Activated gamma-delta T cell treated with anti-CD3 and anti-CD28 coated beads, Interleukin-2, amount 50 U/mL, for 16 hours (primary cell): ENCODE data around the gene NCKAP5.

Source experiments
- DNase-seq: peaks from one replicate; pipeline ENCODE4 v3.0.0-alpha.2; 2020; ENCODE audit warnings: low read depth

The NCKAP5 gene

DNA sequence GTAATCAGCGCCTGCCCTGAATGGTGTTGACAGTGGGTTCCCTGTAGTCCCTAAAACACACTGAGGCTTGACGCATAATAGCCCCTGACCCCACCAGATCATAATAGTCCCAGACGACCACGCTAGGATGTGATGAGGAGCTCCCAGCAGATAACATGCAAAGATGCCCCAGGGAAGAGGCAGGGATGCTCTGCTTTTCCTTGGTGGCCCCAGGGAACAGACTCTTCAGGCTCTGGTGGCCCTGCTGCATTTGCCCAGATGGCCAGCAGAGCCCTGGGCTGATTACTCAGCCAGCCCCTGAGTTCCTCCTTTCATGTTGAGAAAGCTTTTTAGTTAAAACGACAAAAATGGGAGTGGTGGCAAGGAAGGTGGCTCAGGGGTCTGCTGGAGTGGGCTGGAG, 5.9 kb upstream of the NCKAP5 start:
- no peak for DNase-seq

DNA sequence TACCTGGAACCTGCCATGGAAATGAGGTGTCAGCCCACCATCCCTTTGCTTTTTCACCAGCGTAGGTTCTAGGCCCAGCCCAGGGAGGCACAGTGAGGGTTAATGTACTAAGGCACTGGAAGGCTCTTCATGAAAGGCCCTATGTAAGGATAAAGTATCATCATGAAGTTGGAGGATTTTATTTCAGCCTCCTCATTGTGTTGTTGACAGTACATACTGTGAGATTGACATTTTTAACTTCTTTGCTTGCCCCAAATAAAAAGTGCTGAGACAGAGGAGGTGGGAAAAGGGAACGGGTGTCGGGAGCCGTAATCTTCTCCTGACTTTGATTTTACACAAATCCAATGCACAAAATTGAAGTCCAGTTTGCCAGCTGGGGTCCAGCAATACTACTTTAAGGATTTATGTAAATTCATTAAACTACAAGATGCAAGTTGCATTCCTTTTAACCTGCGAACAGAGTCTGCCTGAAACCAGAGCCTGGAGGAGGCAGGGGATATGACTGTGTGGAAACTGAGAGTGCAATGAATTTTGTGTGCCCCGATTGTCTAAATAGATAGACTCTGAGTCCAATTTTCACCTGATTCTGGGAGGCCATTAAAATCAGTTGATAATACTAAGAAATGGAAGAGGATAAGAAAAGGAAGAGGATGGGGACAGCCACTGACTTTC, 5.4 kb upstream of the NCKAP5 start:
- DNase-seq, result no peak

DNA sequence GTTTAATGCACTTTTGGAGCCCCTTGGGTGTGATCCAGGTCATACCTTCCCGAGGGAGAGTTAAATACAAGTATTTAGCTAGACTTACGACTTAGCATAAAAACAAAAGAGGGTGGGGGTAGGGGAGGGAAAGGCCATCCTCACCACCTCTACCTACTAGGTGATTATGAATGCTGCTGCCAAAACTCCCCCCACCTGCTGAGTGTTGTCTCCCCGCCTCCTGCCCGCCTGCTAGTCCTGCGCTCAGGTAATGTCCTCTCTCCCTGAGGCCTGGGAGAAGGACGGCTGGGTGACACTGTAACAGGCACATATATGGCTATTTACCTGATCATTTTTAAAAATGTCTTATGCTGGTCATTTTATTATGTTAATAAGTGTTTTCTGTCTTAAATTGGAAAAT, 3.0 kb upstream of the NCKAP5 start:
- DNase-seq, result no peak

DNA sequence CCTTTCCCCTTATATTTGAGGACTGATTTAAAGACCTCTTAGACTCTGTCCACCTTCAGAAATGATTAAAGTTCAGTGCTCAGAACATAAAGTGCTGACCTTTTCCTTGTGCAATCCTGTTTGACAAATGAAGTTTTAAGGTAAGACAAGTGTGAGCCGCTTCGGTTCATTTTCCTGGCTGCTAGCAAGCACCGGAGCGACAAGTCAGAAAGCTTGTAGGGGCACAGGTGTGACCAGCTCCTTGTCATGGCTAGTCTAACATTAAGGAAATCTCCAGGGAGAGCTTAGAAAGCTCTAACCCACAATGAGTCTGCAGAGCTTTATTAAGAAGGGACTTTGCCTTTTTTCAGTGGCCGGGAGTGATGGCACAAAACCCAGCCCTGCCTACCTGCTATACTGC, 2.3 kb upstream of the NCKAP5 start:
- no peak for DNase-seq

DNA sequence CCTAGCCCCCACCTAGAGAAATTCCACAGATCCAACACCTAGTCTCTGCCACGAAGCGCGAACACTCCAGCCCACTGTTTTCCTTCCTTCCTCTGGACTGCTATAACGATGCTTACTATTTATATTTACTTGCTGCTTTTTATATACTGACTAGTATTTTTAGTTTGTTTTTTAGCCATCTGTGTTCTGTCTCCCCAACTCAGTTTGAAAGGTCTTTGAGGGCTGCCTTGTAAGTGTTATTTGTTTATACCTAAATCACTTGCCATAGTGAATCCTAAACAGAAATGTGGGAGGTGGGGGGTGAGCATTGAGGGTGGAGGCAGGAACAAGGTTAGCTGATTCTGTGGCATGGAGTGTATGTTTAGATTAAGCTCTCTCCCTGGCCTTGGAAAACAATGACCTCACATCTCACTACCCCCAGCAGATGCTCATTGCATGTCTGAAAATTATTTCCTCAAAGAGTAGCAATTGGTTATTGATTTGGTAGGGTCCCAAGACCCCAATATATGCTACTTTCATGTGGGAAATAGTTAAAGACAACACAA, 1.1 kb upstream of the NCKAP5 start:
- DNase-seq, result no peak

DNA sequence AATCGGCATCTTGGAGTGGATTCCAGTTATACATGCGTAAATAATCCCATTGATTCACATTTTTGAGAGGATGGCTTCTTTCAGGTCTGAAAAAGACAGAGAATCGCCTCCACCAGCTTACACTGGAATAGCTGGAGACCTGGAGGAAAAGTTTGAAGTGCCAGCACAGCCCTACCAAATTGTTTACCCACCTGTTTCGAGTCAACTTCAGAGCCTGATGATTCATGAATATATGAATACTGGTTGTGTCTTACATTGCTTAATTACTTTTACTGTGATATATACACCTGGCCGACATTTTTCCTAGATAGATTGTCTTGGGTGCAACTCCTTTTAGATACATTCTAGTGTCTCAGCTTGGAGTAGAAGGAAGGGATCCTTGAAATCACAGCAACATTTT, 335 bp upstream of the NCKAP5 start:
- no peak for DNase-seq

DNA sequence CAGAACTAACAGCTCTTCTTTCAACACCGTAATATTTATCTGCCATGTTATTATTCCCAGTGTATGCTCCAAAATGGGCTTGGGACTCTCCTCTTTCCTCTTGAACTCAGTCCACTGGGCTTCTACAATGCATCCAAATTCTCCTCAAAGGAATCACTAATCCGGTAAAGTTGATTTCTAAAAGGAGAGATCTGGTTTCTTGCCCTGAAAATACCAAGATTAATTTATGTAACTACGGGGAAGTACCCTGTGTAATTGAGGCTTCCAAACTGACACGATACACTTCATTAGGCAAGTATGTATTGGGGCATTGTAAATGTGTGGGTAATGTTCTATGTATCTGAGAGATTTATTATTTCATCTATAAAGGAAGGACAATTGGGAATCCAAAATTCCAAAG, 5.7 kb downstream of the NCKAP5 start:
- no peak for DNase-seq

DNA sequence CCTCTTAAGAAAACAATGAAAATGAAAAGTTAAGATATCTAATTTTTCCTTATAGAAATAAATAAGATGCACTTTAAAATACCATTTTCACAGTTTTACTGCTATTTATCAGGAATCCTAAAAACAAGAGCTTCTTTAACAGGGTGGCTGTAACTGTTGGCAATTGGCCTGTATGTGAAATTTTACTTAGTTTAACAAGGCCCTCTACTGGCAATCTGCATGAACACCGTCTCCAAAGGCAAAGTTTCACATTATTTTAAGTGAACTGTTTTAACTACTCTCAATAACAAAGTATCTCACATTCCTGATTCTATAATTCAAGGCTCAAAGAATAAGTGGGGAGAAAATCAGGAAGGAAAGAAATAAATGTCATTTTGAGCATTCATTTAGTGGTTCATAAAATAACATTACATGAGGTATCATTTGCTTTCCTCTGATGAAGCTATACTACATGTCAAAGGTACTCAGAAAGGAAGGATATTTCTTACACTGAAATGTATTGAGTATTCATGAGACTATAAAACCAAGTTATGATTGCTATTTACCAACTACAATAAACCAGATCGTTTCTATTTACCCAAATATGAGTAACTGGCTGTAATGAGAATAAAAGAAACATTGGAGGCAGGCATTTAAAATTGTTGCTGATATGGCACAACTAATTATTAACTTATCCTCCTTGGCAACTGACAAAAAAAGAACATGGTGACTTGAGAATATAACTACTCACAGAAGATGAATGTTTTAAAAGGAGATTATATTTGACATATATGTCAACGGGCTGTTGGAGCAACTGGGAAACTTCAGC, 7.0 kb downstream of the NCKAP5 start:
- no peak for DNase-seq

DNA sequence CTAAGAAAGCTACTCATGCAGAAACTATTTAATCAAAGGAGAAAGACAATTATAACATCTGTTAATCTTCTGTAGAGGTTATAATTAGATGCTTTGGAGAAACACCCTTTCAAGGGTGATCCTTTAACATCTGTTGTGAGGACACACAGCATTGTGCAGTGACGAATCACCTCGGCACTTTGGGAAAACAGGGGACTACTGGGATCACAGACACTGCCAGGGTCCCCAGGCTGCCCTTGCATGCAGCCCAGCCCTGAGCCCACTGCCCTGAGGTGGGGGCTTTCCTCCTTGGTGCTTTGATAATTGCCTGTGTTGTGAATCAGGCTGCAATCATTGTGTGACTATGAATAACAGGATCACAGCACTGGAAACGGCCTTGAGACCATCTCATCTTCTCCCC, 10.6 kb downstream of the NCKAP5 start:
- DNase-seq, result no peak

DNA sequence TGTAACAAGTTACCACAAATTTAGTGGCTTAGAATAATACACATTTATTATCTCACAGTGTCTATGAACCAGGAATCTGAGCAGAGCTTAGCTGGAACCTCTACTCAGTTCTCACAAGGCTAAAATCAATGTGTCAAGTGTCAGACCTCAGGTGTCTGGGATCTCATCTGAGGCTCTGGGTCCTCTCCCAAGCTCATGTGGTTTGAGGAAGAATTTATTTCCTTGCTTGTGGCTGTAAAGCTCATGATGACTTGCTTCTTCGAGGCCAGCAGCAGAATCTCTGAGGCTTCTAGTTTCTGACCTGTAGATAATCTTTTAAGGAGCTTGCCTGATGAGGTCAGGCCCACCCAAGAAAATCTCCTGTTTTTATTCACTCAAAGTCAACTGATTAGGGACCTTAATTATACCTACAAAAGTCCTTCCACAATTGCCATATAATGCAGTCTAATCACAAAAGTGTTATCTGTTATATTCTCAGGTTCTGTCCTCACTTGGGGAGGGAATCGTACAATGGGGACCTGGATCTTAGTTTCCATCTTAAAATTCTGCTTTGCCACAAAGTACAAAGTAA, 14.3 kb downstream of the NCKAP5 start:
- no peak for DNase-seq

DNA sequence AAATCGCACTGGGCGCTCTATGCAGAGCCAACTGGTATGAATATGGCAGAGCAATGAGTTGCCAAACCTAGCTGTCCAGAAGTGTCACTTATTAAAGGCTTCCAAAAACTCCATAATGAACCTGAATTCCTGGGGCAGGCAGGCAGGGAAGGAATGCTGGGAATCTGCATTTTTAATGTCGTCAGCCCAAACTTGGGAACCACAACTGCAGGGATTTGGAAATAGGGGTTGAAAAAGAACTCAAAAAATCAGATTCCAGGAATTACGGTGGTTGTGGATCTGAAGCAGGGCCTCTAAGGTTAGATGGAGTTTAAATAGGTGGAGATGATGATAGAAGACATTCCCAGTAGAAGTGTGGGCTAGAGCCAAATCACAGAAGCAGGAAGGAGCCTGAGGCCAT, 15.0 kb downstream of the NCKAP5 start:
- no peak for DNase-seq

DNA sequence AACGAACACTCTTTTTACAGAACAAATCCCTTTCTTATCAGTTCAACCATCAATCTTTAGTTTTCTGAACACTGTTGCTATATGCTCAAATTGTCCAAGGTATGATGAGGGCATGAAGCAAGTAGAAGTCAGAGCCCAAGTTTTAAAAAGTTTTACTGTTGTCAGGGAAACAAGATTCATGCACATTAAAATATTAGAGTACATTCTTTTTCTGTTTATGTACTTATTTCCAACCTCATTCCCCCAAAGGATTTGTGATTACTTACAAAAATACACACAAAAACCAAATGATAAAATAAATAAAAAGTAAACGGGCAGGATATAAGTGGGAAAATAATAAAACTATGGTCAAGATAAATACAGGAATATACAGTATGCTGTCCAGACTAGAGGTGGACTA, 15.4 kb downstream of the NCKAP5 start:
- no peak for DNase-seq

DNA sequence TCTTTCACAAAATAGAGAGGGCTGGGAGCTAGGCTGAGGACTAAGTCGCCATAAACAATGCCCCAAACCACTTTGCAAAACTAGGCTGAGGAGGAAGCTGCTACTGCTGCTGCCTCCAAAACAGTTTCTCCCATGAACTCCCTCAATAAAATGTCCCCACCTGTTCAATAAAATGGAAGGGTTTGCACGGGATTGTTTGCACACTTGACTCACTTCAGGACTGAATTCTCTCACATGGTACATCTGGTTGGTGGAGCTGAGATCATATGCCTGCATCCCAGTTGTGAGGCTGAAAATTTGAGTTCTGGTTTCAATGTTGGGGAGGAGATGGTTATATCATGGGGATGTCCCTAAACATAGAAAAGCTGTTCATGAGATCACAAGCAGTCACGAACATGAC, 26.5 kb downstream of the NCKAP5 start:
- no peak for DNase-seq

DNA sequence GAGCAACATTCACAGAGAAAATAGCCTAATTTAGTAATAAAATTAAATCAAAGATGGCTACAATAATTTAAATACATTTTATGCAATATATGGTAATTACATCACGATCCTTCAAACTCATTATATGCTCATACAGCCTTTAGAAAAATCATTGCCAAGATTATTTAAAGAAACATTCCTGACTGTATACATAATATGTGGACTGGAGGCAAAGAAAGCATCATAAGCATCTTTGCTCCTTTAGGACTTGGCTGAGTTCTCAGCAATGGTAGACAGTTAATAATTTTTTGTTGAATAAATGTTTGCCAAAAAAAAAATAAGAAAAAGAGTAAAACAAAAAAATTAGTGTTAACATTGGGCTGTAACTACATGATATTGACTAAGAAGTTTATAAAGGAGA, 26.9 kb downstream of the NCKAP5 start:
- no peak for DNase-seq

DNA sequence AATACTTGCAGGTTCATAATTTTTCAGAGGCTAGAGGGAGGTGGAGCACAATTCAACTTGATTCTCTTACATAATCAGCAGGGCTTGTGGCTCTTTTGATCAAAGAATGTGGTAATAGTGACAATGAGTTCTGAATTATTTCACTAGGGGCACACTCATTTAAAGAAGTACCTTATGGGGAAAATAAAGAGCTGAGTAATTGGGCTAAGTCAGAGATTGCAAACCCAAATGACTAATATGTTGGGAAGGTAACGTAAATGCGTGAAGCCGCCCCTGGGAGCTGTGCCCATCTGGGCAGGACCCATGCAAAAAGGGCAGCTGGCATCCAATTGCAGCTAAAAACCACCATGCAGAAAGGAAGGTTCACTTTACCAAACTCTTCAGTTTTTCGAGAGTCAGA, 35.3 kb downstream of the NCKAP5 start:
- DNase-seq, result no peak

DNA sequence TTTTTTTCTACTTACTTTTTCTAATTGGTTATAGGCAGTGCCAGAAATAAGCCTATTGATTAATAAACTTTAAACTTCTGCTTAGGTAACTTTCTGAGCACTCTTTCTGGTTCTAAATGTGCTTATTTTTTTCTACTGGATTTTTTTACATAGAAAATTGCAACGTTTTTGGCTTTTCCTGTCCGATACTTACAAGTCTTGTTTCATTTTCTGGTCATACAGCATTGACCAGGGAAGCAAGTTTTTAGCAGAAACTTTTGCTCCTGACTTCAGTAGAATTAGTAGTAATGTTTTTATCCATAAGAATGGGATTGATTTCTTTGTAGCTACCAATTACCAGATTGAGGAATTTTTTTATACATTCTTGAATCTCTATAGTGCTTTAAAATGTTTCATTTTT, 36.9 kb downstream of the NCKAP5 start:
- no peak for DNase-seq

DNA sequence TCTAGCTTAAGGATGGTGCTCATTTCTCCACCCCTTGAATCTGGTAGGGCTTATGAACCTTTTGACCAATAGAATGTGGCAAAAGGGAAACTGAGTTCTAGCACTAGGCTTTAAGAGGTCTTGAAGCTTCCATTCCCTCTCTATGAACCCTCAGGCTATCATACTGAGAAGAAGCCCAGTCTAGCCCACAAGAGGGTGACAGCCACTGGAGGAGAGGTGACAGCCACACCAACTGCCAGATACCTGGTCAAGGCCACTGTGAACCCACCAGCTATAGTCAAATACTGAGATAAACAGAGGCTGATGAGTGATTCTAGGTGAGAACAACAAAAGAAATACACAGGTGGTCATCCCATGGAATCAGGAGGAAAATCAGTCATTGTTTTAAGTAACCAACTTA, 37.6 kb downstream of the NCKAP5 start:
- DNase-seq, result no peak

DNA sequence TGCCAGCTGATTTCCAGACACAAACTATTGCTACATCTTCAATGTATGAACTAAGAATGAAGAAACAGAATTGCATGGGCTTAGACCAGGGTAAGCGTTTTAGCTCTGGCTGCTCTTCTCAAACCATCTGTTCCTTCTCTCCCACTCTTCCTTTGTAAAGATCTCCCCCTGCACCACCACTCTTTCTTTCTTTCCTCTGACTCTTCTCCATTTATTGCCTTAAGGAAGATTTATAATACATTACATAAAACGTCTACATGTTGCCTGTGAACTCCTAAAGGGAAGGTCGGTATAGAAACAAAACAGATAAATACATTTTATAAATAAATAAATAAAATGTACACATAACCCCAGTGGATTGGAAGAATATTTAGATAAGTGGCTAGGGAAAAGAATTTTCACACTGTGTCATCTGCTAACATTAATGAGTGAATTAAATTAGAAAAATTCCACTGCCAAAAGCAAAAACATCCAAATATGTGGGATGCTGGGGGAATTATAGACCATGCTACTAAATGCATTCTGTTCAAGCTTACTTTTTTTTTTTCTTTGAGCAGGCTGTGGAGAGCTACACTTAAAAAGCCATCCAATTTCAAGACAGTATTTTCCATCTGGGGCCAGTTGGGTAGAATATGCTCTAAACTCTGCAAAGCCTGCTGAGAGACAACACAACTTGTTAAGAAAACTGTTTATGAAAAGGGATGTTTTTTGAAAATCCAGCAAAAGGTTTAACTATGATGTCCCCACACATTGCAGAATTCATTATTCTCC, 41.5 kb downstream of the NCKAP5 start:
- no peak for DNase-seq

DNA sequence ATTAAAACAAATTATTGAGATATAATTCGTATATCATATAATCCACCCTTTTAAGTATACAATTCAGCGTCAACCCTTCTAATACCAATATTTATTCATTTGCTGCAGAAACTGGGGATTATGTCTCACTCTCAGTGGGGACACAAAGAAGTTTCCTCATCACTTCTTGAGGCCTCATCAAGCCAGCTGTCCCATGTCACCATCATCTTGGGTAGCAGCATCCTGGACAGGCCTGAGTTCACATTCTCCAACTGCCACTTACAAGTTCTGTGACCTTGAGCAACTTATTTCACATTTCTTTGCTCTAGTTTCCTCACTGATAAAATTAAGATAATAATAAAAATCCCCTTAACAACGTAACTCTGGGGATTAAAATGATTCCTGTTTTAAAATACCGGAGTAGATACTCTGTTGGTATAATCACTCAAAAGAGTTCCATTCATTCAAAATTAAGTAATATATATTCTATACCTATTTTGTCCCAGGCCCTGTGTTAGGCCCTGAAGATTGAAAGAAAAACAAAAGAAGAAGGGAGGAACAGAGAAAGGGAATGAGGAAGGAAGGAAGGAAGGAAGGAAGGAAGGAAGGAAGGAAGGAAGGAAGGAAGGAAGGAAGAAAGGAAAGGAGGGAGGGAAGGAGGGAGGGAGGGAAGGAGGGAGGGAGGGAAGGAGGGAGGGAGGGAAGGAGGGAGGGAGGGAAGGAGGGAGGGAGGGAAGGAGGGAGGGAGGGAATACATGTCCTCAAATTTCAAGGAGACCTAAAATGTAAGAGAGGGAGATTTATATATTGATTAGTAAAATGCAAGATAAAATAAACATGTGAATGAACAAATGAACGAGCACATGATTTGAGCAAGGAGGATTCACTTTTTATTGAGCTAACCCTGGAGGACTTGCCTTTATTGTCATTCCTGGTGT, 42.4 kb downstream of the NCKAP5 start:
- DNase-seq, result no peak

DNA sequence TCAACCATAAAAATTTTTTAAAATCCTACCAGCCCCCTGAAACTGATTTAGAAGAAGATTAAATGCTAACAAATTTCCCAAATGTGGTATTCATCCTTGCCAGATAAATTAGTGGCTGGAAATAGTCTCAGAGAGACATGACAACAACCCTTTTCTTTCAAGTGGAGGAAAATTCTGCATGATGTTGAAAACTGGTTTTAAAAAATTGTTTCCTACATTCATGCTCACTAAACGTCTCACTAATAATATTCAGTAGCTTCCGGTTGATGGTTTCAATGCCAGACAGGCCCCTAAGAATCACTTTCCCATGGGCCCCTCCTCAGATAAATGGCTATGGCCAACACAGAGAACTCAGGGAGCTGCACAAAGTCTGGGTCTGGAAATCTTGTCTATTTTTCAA, 43.2 kb downstream of the NCKAP5 start:
- no peak for DNase-seq

DNA sequence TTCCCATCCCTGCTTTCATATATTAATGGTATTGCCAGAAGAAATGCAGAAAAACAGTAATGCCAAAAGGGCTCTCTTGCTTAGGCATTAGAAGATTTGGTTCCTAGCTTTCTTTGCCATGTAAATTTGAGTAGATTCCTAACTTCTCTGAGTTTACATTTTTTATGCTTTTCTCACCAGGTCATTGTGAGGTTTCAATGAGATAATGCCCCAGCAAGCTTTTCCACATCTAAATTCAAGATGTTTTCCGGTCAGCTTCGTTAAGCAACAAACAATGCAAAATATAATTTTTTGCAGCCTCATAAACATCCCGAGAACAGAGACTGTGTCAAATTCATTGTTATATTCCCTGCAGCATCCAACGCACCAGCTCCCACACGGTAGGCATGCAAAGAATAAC, 44.9 kb downstream of the NCKAP5 start:
- no peak for DNase-seq
